ENCODE measurements around the gene RGS3.

RGS3 gene

GRCh38 chr9:113625486-113625885 lies 162.0 kb downstream of the RGS3 start:
- TF ChIP-seq TCF12 (IDR thresholded peaks at IDR 0.05; ENCODE audit: low read depth): no peak
- TF ChIP-seq FOXM1 (IDR thresholded peaks at IDR 0.05; ENCODE audit: borderline replicate concordance, low read depth): no peak
- no peak for TF ChIP-seq CEBPB (IDR thresholded peaks at IDR 0.05)
- no peak for TF ChIP-seq USF1 (IDR thresholded peaks at IDR 0.05)
- no peak for TF ChIP-seq YY1 (IDR thresholded peaks at IDR 0.05; ENCODE audit: low read depth)
- TF ChIP-seq RAD21 (IDR thresholded peaks at IDR 0.05; ENCODE audit: low read depth): no peak
- no peak for TF ChIP-seq ZBTB7A (IDR thresholded peaks at IDR 0.05; ENCODE audit: low read depth)
- no peak for TF ChIP-seq NFIC (IDR thresholded peaks at IDR 0.05)

DNA sequence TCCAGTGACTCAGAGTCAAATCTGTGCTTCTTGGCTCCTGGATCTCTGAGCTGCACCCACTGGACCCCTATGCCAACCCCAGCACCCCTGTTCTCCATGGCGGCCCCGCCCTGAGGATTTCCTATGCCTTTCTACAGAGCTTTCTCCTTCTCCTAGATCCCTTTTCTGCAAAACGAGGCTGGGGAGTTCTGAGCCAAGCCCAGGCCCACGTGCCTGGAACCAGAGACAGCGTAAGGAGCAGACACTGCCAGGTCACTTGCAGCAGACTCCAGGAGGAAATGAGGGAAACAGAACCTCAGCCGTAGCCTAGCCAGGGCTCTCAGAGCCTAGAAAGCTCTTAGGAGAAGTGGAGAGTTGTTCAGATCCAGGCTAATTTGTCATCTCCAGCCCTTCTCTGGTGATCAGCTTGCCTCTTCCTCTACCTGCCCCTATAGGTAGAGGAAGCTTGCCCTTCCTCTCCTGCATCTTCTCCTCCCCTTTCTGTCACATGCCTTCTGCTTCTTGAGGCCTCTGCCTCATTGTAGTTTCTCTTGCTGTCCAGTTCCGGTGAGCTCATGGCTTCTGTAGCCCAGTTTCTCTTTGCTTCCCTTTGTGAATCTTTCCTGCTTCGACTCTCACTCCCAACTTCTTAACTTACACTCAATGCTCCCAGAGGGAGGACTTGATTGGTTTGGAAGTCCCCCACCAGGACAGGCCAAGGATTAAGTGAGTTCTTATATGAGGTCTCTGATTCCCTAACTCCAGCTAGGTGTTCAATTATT lies 163.4 kb downstream of the RGS3 start:
- TF ChIP-seq, protein P1, sequence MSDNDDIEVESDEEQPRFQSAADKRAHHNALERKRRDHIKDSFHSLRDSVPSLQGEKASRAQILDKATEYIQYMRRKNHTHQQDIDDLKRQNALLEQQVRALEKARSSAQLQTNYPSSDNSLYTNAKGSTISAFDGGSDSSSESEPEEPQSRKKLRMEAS (IDR thresholded peaks at IDR 0.05): peak; percentile 49
- TF ChIP-seq TCF12 (IDR thresholded peaks at IDR 0.05; ENCODE audit: low read depth): no peak

- TF ChIP-seq TEAD4 (IDR thresholded peaks at IDR 0.05) (no peak), TAF1 (IDR thresholded peaks at IDR 0.05; ENCODE audit: low read depth) (no peak), RAD21 (IDR thresholded peaks at IDR 0.05; ENCODE audit: low read depth) (no peak), EP300 (IDR thresholded peaks at IDR 0.05; ENCODE audit: borderline replicate concordance) (no peak)
These were observed 165.1 kb downstream of the RGS3 start for GRCh38 chr9:113628621-113629020.

GRCh38 chr9:113630386-113631136 lies 167.0 kb downstream of the RGS3 start:
- TF ChIP-seq TCF12 (IDR thresholded peaks at IDR 0.05; ENCODE audit: low read depth): no peak
- no peak for TF ChIP-seq CEBPB (IDR thresholded peaks at IDR 0.05)
- TF ChIP-seq TEAD4 (IDR thresholded peaks at IDR 0.05): no peak
- TF ChIP-seq USF1 (IDR thresholded peaks at IDR 0.05): no peak
- no peak for TF ChIP-seq EGR1 (IDR thresholded peaks at IDR 0.05)

GRCh38 chr9:113631137-113631765 lies 167.7 kb downstream of the RGS3 start:
- TF ChIP-seq YY1 (IDR thresholded peaks at IDR 0.05; ENCODE audit: low read depth): no peak
- no peak for TF ChIP-seq ZBTB7A (IDR thresholded peaks at IDR 0.05; ENCODE audit: low read depth)
- no peak for TF ChIP-seq RAD21 (IDR thresholded peaks at IDR 0.05; ENCODE audit: low read depth)
- no peak for TF ChIP-seq EP300 (IDR thresholded peaks at IDR 0.05; ENCODE audit: borderline replicate concordance)
- TF ChIP-seq TAF1 (IDR thresholded peaks at IDR 0.05; ENCODE audit: low read depth): no peak
- no peak for TF ChIP-seq CEBPB (IDR thresholded peaks at IDR 0.05)
- no peak for TF ChIP-seq USF1 (IDR thresholded peaks at IDR 0.05)
- TF ChIP-seq NFIC (IDR thresholded peaks at IDR 0.05): no peak
- no peak for TF ChIP-seq TEAD4 (IDR thresholded peaks at IDR 0.05)
- TF ChIP-seq TCF12 (IDR thresholded peaks at IDR 0.05; ENCODE audit: low read depth): no peak
- TF ChIP-seq EGR1 (IDR thresholded peaks at IDR 0.05): no peak
- TF ChIP-seq, protein P2, sequence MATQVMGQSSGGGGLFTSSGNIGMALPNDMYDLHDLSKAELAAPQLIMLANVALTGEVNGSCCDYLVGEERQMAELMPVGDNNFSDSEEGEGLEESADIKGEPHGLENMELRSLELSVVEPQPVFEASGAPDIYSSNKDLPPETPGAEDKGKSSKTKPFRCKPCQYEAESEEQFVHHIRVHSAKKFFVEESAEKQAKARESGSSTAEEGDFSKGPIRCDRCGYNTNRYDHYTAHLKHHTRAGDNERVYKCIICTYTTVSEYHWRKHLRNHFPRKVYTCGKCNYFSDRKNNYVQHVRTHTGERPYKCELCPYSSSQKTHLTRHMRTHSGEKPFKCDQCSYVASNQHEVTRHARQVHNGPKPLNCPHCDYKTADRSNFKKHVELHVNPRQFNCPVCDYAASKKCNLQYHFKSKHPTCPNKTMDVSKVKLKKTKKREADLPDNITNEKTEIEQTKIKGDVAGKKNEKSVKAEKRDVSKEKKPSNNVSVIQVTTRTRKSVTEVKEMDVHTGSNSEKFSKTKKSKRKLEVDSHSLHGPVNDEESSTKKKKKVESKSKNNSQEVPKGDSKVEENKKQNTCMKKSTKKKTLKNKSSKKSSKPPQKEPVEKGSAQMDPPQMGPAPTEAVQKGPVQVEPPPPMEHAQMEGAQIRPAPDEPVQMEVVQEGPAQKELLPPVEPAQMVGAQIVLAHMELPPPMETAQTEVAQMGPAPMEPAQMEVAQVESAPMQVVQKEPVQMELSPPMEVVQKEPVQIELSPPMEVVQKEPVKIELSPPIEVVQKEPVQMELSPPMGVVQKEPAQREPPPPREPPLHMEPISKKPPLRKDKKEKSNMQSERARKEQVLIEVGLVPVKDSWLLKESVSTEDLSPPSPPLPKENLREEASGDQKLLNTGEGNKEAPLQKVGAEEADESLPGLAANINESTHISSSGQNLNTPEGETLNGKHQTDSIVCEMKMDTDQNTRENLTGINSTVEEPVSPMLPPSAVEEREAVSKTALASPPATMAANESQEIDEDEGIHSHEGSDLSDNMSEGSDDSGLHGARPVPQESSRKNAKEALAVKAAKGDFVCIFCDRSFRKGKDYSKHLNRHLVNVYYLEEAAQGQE (IDR thresholded peaks at IDR 0.05; ENCODE audit: low read depth): no peak
- TF ChIP-seq, protein P1 (IDR thresholded peaks at IDR 0.05): no peak
- no peak for TF ChIP-seq CREB1 (IDR thresholded peaks at IDR 0.05; ENCODE audit: low read depth)
- no peak for TF ChIP-seq FOXM1 (IDR thresholded peaks at IDR 0.05; ENCODE audit: borderline replicate concordance, low read depth)

GRCh38 chr9:113631871-113632665 lies 168.5 kb downstream of the RGS3 start:
- TF ChIP-seq RAD21 (IDR thresholded peaks at IDR 0.05; ENCODE audit: low read depth): no peak
- no peak for TF ChIP-seq TCF12 (IDR thresholded peaks at IDR 0.05; ENCODE audit: low read depth)
- no peak for TF ChIP-seq FOXM1 (IDR thresholded peaks at IDR 0.05; ENCODE audit: borderline replicate concordance, low read depth)
- TF ChIP-seq, protein P2 (IDR thresholded peaks at IDR 0.05; ENCODE audit: low read depth): no peak

All from Ishikawa (cell line).